Peyer's patch (tissue), 4 donors: ENCODE measurements around the gene TENT5C.

Experiments used
- POLR2A ChIP-seq, 2 donors: fragments of 450-650 bp; IDR thresholded peaks; one replicate each; pipeline ENCODE4 v1.5.1; 2017; ENCODE audit warnings: antibody characterized with exemption in 2 of 2, mild to moderate bottlenecking in 2 of 2, moderate library complexity in 2 of 2
- TF ChIP-seq, protein P1 (sequence below), 6 experiments: fragments of 450-650 bp in 4 of 6; fragments of 200-600 bp in 2 of 6; sonication (generic) in 1 of 6; IDR thresholded peaks; one replicate each; pipeline ENCODE4 v1.5.1; 2017 to 2019; ENCODE audit warnings: antibody characterized with exemption in 6 of 6, mild to moderate bottlenecking in 3 of 6, moderate library complexity in 1 of 6

- TF ChIP-seq, protein P1, sequence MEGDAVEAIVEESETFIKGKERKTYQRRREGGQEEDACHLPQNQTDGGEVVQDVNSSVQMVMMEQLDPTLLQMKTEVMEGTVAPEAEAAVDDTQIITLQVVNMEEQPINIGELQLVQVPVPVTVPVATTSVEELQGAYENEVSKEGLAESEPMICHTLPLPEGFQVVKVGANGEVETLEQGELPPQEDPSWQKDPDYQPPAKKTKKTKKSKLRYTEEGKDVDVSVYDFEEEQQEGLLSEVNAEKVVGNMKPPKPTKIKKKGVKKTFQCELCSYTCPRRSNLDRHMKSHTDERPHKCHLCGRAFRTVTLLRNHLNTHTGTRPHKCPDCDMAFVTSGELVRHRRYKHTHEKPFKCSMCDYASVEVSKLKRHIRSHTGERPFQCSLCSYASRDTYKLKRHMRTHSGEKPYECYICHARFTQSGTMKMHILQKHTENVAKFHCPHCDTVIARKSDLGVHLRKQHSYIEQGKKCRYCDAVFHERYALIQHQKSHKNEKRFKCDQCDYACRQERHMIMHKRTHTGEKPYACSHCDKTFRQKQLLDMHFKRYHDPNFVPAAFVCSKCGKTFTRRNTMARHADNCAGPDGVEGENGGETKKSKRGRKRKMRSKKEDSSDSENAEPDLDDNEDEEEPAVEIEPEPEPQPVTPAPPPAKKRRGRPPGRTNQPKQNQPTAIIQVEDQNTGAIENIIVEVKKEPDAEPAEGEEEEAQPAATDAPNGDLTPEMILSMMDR (IDR thresholded peaks at IDR 0.05) = no peak
- no peak for TF ChIP-seq POLR2A (IDR thresholded peaks at IDR 0.05)
These were observed 4.2 kb downstream of the TENT5C start for GRCh38 chr1:117610036-117610435.
